NOMO-1 treated with DMSO at 0.1 percent for 48 hours (cell line): Measurements from ENCODE around the gene GALNT16.
A peak's percentile ranks its signal among the peaks of the same experiment; 100 is the strongest.
"Not testable (repeated sequence)": the region's sequence is repeated elsewhere in the genome, so short reads cannot be mapped to it uniquely, and the experiment has no call there.

ENCODE experiments used
- DNase-seq: peaks from one replicate; lab custom pipeline; 2025; ENCODE audit not compliant: unreplicated experiment; lab: John Stamatoyannopoulos, UW

GALNT16 gene

DNA sequence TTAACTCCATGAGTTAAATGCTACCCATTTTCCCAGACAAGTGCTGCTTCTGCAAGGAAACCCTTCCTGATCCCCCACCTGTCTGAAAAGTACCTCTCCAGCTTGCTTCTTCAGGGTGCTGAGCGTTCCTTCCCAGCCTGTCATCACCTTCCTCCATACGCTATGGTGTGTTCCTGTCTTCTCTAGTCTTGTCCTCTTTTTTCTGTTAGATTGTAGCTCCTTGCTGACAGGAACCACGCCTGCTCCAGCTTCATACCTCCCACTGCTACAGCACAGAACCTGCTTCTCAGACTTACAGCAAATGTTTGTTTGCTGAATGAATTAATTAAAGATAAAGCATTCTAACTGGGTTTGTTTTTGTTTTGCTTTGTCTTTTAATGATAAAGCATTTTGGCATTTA is 99.0 kb downstream of the GALNT16 start:
- no peak for DNase-seq

DNA sequence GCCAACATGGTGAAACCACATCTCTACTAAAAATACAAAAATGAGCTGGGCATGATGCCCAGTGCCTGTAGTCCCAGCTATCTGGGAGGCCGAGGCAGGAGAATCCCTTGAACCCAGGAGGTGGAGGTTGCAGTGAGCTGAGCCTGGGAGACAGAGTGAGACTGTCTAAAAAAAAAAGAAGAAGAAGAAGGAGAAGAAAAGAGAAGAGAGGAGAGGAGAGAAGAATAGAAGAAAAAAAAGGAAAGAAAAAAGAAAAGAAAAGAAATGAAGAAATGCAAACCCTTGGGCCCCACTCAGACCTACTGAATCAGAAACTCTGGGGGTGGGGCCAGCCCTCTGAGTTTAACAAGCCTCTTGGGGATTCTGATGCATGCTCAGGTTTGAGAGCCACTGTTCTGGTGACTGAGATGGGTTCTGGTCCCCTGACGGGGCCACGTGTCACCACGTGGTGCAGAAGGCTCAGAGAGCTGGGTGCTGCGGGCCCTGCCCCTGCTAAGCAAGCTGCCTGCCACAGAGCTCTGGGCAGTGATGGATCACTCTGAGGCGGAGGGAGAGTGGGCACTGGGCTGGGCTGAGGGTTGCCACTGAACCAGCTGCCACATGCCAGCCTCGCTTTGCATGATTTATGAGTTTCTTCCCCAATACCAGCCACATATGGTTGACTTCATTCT is 100.6 kb downstream of the GALNT16 start:
- DNase-seq: no peak

DNA sequence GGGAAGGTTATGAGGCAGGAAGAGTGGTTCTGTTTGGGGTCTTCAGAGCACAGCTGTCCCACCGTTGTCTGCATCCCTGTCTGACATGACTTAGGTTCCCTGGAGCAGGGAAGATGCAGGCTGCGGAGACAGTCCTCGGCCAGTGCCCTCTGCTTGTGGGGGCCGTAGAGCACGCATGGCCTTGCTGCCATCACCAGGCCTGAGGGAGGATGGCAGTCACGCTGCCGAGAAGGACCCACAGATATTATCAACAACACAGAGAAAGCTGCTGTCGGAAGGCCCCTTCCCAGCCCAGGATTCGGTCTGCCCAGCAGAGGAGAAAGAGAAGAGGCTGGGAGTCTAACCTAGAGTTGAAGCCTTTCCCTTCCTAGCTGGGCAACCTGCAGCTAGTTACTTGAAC is 103.1 kb downstream of the GALNT16 start:
- no peak for DNase-seq

DNA sequence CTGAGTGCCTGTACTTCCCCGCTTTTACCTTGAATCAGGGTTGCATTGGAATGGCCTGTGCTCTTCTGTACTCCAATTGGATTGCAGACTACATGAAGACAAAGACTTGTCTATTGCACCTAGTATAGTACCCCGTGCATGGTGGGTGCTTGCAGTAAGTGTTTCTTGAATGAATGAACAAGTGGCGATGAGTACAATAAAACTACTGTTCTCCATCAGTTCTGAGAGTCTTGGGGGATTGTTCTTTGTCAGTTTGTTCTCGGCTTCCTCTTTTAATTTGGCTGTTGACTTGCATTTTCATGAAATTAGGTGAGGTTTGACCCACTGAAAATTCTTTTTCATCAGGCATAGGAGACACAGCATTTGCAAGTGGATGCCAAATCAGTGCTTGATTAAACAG is 104.0 kb downstream of the GALNT16 start:
- no peak for DNase-seq

DNA sequence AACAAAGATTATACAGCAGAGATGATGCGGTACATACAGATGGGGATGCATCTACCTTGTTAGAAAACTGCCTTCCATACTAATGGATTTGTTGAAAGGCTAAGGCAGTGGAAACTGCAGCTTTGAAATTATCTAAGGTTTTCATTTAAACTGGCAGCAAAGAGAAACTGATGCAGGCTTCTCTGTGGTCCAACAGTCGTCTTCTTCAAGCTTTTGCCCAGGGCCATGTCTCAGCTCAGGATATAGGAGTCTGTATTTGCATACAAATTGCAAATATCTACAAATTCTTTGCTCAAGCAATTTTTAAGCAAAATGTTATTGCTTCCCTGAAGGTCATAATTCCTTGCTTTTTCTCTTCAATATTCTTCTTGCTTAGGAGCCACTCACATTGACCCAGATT is 104.4 kb downstream of the GALNT16 start:
- DNase-seq: no peak

DNA sequence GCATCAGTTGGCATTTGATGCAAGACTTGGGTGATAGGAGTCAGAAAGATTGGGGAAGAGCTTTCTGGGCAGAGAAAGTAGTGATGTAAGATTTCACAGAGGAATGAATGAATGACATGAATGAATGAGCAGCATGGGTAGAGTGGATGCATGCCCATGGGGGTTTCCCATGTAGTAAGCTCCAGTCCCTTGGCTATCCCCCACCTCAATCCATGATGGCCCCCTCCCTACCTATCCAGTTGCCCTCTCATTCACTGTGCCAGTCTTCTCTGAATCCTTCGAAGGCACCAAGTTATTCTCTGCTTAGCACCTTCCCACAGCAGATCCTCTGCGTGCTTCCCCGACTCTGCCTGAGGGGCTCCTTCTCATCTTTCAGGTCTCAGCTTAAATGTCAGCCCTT is 106.1 kb downstream of the GALNT16 start:
- no peak for DNase-seq

DNA sequence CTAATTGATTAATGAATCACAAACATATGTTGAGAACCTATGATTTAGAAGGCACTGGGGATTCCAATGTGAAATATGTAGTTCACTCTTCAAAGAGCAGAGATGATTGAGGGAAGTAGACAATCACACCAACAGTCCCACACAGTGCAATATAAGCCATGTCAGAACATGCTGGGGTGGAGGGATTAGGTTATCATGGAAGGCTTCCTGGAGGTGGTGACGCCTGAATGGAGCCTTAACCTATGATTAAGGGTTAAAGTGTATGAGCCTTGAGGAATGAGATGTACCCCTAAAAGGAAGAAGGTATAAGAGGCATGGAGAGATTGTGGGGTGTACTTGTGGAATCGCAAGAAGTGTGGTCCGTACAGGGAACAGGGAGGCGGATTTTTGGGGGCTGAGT is 106.8 kb downstream of the GALNT16 start:
- DNase-seq: no peak

DNA sequence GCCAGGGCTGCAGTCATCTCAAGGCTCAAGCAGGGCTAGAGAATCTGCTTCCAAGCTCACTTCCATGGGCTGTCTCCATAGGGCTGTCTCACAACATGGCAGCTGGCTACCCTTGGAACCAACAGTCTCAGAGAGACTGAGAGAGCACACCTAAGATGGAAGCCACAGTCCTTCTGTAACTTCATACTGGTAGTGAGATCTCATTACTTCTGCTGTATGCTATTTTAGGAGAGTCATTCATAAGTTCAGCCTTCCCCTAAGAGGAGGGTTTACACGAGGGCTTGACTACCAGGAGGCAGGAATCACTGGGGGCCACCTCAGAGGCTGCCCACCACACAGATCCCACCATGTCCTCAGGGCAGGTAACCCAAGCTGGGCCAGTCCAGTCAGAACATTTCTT is 108.4 kb downstream of the GALNT16 start:
- no peak for DNase-seq

DNA sequence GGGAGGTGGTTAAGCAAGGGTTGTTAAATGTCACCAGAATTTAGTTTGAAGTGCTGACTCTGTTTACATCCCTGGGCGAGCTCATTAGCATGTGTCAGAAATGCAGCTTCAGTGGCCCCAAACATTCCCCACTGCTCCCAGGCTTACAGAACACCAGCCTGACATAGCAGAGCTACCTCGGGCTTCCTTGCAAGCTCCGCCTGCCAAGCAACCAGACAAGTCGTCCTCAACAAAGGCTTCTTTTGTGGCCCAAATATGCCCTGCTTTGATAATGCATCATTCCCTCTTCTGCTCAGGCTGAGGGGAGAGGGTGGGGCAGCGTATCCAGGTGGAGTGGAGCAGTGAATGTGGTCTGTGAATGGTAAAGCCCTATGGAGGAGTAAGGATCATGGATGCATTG is 110.1 kb downstream of the GALNT16 start:
- no peak for DNase-seq

DNA sequence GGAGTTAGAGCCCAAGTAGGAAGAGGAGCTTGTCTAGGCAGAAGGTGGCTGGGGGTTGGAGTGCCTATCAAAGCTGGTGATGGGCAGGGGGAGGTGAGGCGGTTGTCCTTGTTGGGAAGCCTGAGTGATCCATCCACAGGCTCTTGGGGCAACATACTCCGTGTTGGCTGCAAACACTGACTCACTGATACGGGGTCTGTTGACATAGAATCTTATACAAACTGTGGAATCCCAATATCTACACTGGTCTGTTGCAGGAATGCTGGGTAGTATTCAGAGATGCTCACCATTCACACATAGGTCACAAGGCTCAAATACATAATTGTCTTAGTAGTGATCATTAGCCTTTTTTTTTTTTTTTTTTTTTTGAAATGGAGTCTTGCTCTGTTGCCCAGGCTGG is 112.2 kb downstream of the GALNT16 start:
- no peak for DNase-seq

DNA sequence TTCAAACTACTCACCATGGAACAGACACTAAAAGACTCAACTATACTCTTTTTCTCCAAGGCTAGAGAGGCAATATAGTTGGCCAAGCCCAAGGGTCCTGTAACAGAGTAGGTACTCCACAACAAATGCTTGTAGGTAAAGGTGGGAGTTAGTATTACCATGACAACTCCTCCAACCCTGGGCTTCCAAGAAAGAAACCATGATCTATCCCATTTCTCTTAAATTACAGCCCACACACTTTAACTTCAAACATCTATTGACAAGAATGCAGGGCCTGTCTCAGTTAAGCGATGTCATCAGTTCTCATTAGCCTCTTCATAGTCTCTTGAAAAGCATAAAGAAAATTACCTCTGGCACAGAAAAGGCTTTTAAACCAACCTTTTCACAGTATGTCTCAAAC is 113.1 kb downstream of the GALNT16 start:
- no peak for DNase-seq

DNA sequence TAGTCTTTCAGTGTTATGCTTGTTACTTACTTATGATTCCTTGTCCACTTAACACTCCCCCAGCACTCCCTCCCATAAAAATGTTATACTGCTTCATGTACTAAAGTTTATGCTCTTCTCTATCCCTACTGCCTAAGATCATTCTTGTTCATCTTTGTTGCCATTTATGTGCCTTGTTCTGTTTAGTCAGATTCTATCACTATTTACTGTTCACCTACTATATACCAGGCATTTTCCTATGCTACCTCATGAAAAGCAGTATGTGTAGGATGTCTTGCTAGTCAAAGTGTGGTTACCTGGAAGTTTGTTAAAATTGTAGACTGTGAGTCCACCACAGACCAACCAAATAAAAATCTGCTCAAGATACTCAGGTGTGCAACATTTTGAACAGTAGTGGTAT is 114.3 kb downstream of the GALNT16 start:
- DNase-seq: no peak

DNA sequence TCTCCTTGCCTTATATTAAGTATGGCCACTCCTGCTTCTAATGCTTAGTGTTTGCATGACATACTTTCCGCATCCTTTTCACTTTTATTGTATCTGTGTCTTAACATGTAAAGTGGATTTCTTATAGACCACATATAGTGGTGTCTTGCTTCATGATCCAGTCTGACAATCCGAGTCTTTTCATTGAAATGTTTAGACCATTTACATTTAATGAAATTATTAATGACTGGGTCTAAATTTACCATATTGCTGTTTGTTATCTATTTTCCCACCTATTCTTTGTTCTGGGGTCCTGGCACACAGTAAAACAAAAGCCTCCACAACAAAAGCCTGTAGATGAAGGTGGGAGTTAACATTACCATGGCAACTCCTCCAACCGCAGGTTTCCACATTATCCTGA is 115.2 kb downstream of the GALNT16 start:
- DNase-seq: no peak

DNA sequence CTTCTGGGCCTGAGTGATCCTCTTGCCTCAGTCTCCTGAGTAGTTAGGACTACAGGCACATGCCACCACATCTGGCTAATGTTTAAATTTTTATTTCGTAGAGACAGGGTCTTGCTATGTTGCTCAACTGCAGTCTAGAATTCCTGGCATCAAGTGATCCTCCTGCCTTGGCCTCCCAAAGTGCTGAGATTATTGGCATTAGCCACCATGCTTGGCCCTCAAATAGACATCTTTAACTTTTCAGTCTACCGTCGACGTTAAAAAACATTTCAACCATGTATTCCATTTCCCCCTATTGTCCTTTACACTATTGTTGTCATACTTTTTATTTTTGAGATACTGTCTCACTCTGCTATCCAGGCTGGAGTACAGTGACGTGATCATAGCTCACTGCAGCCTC is 115.8 kb downstream of the GALNT16 start:
- no peak for DNase-seq

DNA sequence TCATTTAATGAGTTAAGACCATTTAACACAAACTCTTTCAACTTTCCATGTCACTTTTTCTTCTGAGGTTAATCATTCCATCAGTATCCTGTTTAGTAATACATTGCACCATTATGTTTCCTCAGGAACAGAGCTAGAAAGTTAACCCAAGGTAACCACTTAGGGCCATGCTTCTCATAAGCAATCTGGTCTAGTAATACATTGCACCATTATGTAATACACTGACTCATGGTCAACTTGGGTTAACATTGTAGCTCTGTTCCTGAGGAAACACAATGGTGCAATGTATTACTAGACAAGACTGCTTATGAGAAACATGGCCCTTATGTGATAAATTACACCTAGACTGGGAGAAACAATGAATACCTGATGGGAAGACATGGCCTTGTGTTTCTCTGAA is 116.5 kb downstream of the GALNT16 start:
- peak; percentile 32 for DNase-seq

DNA sequence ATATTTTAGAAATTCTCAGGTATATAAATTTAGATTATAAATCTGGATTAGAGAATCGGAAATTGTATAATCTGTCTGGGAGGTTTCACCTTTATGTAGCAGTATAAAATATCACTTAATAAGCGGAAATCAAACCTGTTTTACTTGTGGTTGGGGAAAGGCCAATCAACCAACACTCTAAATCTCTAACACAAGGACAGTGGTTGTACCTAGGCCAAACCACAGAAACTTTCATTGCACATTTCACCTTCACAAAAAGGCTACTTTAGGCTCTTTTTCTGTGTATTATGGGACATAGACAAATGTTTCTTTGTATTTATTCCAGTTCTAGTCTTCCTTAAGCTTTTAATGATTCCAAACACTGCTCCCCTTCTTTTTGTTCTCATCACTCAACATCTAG is 118.3 kb downstream of the GALNT16 start:
- no peak for DNase-seq

DNA sequence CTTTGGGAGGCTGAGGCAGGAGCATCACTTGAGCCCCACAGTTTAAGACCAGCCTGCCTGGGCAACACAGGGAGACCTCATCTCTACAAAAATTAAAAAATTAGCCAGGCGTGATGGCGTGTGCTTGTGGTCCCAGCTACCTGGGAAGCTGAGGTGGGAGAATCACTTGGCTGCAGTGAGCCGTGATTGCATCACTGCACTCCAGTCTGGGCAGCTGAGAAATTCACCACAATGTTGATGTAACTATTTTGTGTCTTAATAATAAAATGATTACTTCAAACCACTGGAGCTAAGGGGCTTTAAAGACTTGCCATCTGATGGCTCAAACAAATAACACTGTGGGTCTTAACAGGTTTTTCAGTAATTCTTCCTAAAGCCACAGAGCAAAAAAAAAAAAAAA is 127.4 kb downstream of the GALNT16 start:
- DNase-seq: no peak

DNA sequence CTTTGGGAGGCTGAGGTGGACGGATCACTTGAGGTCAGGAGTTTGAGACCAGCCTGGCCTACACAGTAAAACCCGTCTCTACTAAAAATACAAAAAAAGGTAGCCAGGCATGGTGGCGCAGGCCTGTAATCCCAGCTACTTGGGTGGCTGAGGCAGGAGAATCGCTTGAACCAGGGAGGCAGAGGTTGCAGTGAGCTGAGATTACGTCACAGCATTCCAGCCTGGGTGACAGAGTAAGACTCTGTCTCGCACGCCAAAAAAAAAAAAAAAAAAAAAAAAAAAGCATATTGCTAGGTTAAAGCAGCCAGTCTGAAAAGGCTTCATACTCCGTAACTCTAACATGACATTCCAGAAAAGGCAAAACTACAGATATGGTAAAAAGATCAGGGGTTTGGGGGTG is 131.4 kb downstream of the GALNT16 start:
- not testable (repeated sequence) for DNase-seq

DNA sequence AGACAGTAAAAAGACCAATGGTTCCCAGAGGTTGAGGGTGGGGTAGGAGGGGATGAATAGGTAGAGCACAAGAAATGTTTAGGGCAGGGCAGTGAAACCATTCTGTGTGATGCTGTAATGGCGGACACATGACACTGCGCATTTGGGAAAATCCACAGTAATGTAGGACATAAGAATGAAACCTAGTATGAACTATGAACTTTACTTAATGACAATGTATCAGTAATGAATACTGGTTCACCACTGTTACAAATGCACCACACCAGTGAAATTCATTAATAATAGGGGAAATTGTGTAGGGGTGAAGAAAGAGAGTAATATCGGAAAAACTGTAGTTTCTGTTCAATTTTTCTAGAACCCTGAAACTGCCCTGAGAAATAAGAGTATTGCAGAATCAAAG is 132.5 kb downstream of the GALNT16 start:
- no peak for DNase-seq

DNA sequence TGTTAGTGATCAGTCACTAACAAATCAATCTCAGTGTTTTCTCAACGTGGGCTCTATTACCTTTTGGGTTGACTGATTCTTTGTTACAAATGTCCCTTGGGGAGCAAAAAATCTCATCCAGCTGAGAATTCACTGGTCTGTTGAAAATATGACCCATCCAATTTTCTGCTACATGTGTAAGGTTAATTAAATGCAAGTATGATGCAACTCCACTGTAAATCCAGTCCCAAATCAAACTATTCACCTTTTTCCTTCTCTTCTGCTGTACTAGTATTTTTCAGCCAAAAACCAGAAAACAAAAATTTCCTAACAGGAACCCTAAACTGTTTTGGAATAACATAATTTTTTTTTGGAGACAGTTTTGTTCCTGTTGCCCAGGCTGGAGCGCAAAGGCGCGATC is 136.0 kb downstream of the GALNT16 start:
- no peak for DNase-seq

DNA sequence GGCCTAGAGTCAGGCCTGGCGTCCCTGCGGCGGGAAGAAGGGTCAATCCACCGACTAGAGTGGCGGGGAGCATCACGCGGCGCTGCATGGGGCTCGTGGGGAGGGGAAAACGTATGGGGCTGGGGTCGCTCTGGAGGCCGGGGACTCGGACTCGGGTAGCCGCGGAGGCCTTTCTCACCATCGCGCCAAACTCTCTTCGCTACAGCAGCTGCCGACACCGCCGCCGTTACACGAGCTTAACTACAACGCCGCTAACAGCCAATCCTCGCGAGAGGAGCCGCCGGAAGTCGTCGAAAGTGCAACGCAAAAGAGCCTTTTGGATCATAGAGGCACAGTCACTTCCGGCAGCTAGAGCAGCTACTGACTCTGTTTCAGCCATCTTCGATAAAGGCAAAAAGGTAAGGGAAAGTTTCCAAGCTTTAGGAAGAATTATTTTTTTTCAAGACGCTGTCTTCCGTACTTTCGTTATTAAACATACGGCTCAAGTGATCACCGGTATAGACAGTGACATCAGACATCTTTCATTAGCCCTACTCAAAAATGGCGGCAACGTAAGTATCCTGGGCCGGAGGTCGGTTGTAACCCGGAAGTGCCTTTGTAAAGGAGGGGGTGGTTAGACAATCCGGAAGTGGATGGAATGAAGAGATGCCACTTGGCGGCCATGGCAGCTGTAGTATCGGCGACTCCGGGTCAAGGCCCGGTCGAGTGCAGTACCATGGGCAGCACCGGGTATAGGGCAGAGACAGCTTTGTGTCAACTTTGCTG is 138.3 kb downstream of the GALNT16 start, which contains the start of the genes ERH and SLC39A9:
TSS of gene ERH (minus strand) at position 247 of the 765 bp plus-strand sequence. CDS start at position 181, 66 bp downstream.
TSS of gene SLC39A9 (plus strand) at position 640 of the 765 bp plus-strand sequence. CDS start 678 bp downstream, outside the sequence.
- DNase-seq: peak; percentile 97

DNA sequence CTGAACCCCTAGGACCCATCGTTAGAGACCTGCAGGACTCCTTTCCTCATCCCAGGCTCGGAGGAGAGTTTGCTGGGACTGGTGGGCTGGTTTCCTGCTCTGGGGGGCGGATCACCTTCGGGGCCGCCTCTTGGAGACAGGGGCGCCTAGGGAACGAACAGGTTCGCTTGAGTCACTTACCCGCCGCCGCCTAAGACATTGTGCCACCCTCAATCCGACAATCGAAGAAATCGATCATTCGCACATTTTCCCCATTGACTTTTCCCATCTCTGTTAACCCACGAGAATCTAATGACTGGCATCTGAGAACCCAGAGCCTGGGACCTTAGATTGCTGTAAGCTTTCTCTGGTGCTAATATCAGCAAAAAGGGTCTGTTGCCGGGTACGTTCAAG is 138.9 kb downstream of the GALNT16 start:
- DNase-seq: no peak

DNA sequence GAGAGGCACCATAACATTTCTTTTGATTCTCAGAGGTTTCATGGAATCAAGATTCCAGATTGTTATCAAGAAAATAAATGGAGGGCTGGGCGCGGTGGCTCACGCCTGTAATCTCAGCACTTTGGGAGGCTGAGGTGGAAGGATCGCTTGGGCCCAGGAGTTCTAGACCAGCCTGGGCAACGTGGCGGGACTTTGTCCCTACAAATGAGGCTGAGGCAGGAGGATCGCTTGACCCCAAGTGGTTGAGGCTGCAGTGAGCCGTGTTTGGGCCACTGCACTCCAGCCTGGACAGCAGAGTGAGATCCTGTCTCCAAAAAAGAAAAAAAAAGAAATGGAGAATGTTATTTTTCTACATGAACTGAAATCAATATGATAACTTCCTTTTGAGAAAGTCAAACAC is 139.8 kb downstream of the GALNT16 start:
- DNase-seq: no peak
